ENCODE measurements around the gene MACROD2. TPM values are rescaled to one million over a fixed set of nuclear protein-coding genes. Genes with fewer than 3 reads are reported as not detected.

MACROD2 gene
- total RNA-seq, 1 experiment from 2014 or later = 3.7 TPM

DNA sequence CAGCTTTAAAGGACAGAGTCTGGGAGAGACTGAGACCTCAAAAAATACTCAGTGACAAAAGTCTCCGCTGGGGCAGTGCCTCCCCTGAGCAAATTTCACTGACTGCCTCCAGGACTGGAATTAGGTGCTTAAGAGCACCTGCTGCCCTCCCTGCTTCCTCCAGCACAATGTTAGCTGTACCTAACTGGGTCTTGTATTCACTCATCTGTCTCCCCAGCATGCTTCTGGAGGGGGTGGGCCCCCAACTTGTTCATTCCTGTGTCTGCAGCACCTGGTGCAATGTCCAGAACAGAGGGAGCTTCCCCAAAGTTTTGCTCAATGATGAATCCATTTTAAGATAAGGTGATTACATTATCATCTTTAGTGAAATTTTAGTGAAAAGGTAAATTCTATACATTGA, 1927.2 kb downstream of the MACROD2 start:
- no peaks in the 10 kb centered on the region for H3K36me3 ChIP-seq (ENCODE audit: control insufficient read depth in 1 of 2, insufficient read depth in 2 of 2, low read length in 2 of 2)
- H3K79me2 ChIP-seq (ENCODE audit: insufficient read depth, low read length) = no peaks in the 10 kb centered on the region
- intact Hi-C loops (cut with micrococcal nuclease) = no loop called here
- no peaks in the 10 kb centered on the region for H3K27me3 ChIP-seq (ENCODE audit: insufficient read depth, low read length)
- no peaks in the 10 kb centered on the region for H3K4me1 ChIP-seq (ENCODE audit: control insufficient read depth in 1 of 2, insufficient read depth in 2 of 2, low read length in 2 of 2)
- no peak overlapping the region for H3K4me2 ChIP-seq (ENCODE audit: low read length)
- H3K9ac ChIP-seq (ENCODE audit: low read length) = no peak overlapping the region
- H3K9me2 ChIP-seq (ENCODE audit: insufficient read depth) = no peaks in the 10 kb centered on the region
- no peaks in the 10 kb centered on the region for H4K20me1 ChIP-seq (ENCODE audit: insufficient read depth)
- ATAC-seq = no peak
- H3K27ac ChIP-seq (ENCODE audit: low read depth, low read length) = no peak overlapping the region
- ChIA-PET POLR2A (no interaction called here), RAD21 (ENCODE audit: low non-redundant PET in 1 of 2, low total read pairs in 2 of 2, uncharacterized antibody in 2 of 2, unreplicated experiment in 2 of 2) (no interaction called here), CTCF (no interaction called here)
- H3K4me3 ChIP-seq (replicated peaks in 1 of 2; ENCODE audit: low read depth in 1 of 2, low read length in 2 of 2) = no peak overlapping the region
- no TSS peak for BruUV-seq (replicated peaks)
- no peak for DNase-seq (ENCODE audit: low read depth, low spot score)
- TF ChIP-seq ZFX (IDR thresholded peaks at IDR 0.05) = no peak
- TF ChIP-seq ELF1 (IDR thresholded peaks at IDR 0.05; ENCODE audit: borderline replicate concordance, low read depth) = no peak
- no peak for TF ChIP-seq CBX3 (IDR thresholded peaks at IDR 0.05; ENCODE audit: low read depth)
- TF ChIP-seq, protein P1, sequence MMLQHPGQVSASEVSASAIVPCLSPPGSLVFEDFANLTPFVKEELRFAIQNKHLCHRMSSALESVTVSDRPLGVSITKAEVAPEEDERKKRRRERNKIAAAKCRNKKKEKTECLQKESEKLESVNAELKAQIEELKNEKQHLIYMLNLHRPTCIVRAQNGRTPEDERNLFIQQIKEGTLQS (IDR thresholded peaks at IDR 0.05) = no peak
- TF ChIP-seq FOSL1 (IDR thresholded peaks at IDR 0.05; ENCODE audit: low read depth) = no peak
- TF ChIP-seq POLR2AphosphoS5 (IDR thresholded peaks at IDR 0.05; ENCODE audit: low read depth, low read length) = no peak
- TF ChIP-seq RAD21 (IDR thresholded peaks at IDR 0.05; ENCODE audit: low read depth) = no peak
- TF ChIP-seq, protein P2, sequence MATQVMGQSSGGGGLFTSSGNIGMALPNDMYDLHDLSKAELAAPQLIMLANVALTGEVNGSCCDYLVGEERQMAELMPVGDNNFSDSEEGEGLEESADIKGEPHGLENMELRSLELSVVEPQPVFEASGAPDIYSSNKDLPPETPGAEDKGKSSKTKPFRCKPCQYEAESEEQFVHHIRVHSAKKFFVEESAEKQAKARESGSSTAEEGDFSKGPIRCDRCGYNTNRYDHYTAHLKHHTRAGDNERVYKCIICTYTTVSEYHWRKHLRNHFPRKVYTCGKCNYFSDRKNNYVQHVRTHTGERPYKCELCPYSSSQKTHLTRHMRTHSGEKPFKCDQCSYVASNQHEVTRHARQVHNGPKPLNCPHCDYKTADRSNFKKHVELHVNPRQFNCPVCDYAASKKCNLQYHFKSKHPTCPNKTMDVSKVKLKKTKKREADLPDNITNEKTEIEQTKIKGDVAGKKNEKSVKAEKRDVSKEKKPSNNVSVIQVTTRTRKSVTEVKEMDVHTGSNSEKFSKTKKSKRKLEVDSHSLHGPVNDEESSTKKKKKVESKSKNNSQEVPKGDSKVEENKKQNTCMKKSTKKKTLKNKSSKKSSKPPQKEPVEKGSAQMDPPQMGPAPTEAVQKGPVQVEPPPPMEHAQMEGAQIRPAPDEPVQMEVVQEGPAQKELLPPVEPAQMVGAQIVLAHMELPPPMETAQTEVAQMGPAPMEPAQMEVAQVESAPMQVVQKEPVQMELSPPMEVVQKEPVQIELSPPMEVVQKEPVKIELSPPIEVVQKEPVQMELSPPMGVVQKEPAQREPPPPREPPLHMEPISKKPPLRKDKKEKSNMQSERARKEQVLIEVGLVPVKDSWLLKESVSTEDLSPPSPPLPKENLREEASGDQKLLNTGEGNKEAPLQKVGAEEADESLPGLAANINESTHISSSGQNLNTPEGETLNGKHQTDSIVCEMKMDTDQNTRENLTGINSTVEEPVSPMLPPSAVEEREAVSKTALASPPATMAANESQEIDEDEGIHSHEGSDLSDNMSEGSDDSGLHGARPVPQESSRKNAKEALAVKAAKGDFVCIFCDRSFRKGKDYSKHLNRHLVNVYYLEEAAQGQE (IDR thresholded peaks at IDR 0.05; ENCODE audit: low read depth) = no peak
- TF ChIP-seq EGR1 (IDR thresholded peaks at IDR 0.05; ENCODE audit: low read depth) = no peak
- TF ChIP-seq SRF (IDR thresholded peaks at IDR 0.05; ENCODE audit: low read depth) = no peak
- TF ChIP-seq JUND (IDR thresholded peaks at IDR 0.05) = no peak
- TF ChIP-seq SP1 (IDR thresholded peaks at IDR 0.05; ENCODE audit: low read depth) = no peak
- no peak for TF ChIP-seq CEBPB (IDR thresholded peaks at IDR 0.05; ENCODE audit: low read depth)
- H3K9me3 ChIP-seq (ENCODE audit: control insufficient read depth in 1 of 2, insufficient read depth in 1 of 2, low read depth in 1 of 2, low read length in 2 of 2) = peaks cover 4 to 12% of the 10 kb centered on the region in 2 experiments; a peak in 2 of 4 replicates
- no peak overlapping the region for H2AFZ ChIP-seq (ENCODE audit: low read depth, low read length, poor library complexity, severe bottlenecking)

All from HCT116 (cell line).